Heart left ventricle (tissue), 13 donors: ENCODE data around the gene ERBB4.

Source experiments
- POLR2A ChIP-seq, 2 donors: fragments of 450-650 bp; IDR thresholded peaks; one replicate each; pipeline ENCODE4 v1.6.1; 2017; ENCODE audit warnings: antibody characterized with exemption in 2 of 2, mild to moderate bottlenecking in 2 of 2, moderate library complexity in 2 of 2
- TF ChIP-seq, protein P1 (sequence below), 12 donors: fragments of 200-600 bp; sonication (generic) in 4 of 12; IDR thresholded peaks; one replicate each; pipeline versions ENCODE4 v1.5.0 to v1.8.0; 2018 to 2022; ENCODE audit warnings: antibody characterized with exemption in 12 of 12, mild to moderate bottlenecking in 5 of 12
- donor health status: ischemic (EF 13 %, LVEDD 7.1; RV severe dilation, severe dysfunction).
- donor health status: DM: no; HTN: yes; CAD: no.
- donor health status: DM: no; HTN: no; CAD: no.
- donor health status: ischemic (EF 25% LVEDD 6.9; RV normal size, moderate dysfunction).
- donor health status: ischemic (EF 25% LVEDD 5.7; RV mildly dilated, moderate dysfunction).
- donor health status: ischemic (EF 35%, LVEDD 5.7; RV mildly dilated, moderate dysfunction).
- donor health status: nonischemic (EF 11% LVEDD 7.7; RV severe dilation, severe dysfunction).
- donor health status: DM: yes; HTN: yes; CAD: no.
- donor health status: PGD.
- donor health status: ischemic (EF 29% LVEDD 5.4; RV normal size, mild dysfunction).
- donor health status: nonischemic (EF 23%, LVEDD 6.1; RV moderate dilation, normal function).

DNA sequence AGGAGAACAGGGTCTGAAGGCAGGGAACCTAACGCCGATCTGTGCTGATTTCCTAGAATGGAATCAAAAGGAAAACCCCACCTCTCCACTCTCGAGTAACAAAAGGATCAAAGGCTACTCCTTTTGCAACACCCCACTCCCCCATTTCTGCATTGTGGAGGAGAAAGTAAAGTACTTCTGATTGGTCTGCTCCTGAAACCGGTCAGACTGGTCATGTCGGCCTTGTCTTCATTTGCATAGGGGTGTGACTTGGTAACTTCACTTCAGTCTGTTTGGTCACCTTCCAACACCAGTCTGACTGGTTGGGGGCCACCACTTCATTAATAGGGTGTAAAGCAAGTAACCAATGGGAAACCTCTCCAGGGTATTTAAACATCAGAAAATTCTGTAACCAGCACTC lies 771.9 kb downstream of the ERBB4 start:
- TF ChIP-seq, protein P1, sequence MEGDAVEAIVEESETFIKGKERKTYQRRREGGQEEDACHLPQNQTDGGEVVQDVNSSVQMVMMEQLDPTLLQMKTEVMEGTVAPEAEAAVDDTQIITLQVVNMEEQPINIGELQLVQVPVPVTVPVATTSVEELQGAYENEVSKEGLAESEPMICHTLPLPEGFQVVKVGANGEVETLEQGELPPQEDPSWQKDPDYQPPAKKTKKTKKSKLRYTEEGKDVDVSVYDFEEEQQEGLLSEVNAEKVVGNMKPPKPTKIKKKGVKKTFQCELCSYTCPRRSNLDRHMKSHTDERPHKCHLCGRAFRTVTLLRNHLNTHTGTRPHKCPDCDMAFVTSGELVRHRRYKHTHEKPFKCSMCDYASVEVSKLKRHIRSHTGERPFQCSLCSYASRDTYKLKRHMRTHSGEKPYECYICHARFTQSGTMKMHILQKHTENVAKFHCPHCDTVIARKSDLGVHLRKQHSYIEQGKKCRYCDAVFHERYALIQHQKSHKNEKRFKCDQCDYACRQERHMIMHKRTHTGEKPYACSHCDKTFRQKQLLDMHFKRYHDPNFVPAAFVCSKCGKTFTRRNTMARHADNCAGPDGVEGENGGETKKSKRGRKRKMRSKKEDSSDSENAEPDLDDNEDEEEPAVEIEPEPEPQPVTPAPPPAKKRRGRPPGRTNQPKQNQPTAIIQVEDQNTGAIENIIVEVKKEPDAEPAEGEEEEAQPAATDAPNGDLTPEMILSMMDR (IDR thresholded peaks at IDR 0.05): no peak
- TF ChIP-seq POLR2A (IDR thresholded peaks at IDR 0.05): no peak
